ENCODE measurements around the gene ANKFN1. TPM values are rescaled to one million over a fixed set of nuclear protein-coding genes. Genes with fewer than 3 reads are reported as not detected.

ANKFN1 gene
- total RNA-seq, 1 experiment from 2014 or later, result not detected

DNA sequence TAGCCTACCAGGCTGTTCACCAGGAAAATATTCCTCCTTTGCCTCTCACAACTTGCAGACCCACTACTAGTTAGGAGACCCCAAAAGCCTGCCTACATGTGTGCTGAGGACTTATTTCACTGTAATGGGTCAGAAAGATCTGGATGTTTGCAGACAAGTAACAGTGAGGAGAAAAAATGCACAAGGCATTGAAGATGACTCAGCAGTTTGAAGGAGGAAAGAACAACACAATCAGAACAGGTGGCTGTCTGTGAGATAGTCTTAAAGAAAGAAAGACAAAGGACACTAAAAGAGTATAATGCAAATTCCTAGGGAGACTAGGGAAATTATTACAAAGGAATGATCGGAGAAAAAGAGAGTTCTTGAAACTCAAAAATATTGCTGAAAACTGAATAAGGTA, 69.0 kb downstream of the ANKFN1 start:
- Histone ChIP-seq H3K4me1 (ENCODE audit: control insufficient read depth, insufficient read depth, low read length) (no peaks in the 10 kb centered on the region), H3K36me3 (ENCODE audit: control insufficient read depth, insufficient read depth, low read length) (no peaks in the 10 kb centered on the region), H3K9me3 (ENCODE audit: control insufficient read depth, insufficient read depth, low read depth, low read length) (no peaks in the 10 kb centered on the region), H3K27ac (ENCODE audit: low read length) (no peak overlapping the region), H3K27me3 (ENCODE audit: control insufficient read depth, insufficient read depth, low read length) (no peaks in the 10 kb centered on the region), H3K4me3 (ENCODE audit: low read depth in 2 of 2, low read length in 2 of 2) (no peak overlapping the region)
- intact Hi-C loops (cut with micrococcal nuclease; ENCODE audit: unreplicated experiment) (no loop called here), in situ Hi-C loops (cut with HindIII; ENCODE audit: low pct_unique_long_range_greater_than_20kb, low sequenced_read_pairs) (no loop called here)
- ChIA-PET POLR2A (no interaction called here), CTCF (no interaction called here)
- DNase-seq (ENCODE audit: low read depth, low spot score) (no peak), ATAC-seq (no peak)
- TF ChIP-seq POLR2AphosphoS5 (IDR thresholded peaks at IDR 0.05; ENCODE audit: low read depth, low read length) (no peak), TCF7L2 (IDR thresholded peaks at IDR 0.05; ENCODE audit: low read depth, low read length) (no peak), SIN3A (IDR thresholded peaks at IDR 0.05; ENCODE audit: borderline replicate concordance, insufficient read depth, low read depth, low read length) (no peak)
- TF ChIP-seq, protein P1, sequence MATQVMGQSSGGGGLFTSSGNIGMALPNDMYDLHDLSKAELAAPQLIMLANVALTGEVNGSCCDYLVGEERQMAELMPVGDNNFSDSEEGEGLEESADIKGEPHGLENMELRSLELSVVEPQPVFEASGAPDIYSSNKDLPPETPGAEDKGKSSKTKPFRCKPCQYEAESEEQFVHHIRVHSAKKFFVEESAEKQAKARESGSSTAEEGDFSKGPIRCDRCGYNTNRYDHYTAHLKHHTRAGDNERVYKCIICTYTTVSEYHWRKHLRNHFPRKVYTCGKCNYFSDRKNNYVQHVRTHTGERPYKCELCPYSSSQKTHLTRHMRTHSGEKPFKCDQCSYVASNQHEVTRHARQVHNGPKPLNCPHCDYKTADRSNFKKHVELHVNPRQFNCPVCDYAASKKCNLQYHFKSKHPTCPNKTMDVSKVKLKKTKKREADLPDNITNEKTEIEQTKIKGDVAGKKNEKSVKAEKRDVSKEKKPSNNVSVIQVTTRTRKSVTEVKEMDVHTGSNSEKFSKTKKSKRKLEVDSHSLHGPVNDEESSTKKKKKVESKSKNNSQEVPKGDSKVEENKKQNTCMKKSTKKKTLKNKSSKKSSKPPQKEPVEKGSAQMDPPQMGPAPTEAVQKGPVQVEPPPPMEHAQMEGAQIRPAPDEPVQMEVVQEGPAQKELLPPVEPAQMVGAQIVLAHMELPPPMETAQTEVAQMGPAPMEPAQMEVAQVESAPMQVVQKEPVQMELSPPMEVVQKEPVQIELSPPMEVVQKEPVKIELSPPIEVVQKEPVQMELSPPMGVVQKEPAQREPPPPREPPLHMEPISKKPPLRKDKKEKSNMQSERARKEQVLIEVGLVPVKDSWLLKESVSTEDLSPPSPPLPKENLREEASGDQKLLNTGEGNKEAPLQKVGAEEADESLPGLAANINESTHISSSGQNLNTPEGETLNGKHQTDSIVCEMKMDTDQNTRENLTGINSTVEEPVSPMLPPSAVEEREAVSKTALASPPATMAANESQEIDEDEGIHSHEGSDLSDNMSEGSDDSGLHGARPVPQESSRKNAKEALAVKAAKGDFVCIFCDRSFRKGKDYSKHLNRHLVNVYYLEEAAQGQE (IDR thresholded peaks at IDR 0.05; ENCODE audit: insufficient read depth in 1 of 2, low read depth in 2 of 2, low read length in 1 of 2), result no peak
- TF ChIP-seq, protein P2, sequence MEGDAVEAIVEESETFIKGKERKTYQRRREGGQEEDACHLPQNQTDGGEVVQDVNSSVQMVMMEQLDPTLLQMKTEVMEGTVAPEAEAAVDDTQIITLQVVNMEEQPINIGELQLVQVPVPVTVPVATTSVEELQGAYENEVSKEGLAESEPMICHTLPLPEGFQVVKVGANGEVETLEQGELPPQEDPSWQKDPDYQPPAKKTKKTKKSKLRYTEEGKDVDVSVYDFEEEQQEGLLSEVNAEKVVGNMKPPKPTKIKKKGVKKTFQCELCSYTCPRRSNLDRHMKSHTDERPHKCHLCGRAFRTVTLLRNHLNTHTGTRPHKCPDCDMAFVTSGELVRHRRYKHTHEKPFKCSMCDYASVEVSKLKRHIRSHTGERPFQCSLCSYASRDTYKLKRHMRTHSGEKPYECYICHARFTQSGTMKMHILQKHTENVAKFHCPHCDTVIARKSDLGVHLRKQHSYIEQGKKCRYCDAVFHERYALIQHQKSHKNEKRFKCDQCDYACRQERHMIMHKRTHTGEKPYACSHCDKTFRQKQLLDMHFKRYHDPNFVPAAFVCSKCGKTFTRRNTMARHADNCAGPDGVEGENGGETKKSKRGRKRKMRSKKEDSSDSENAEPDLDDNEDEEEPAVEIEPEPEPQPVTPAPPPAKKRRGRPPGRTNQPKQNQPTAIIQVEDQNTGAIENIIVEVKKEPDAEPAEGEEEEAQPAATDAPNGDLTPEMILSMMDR (IDR thresholded peaks at IDR 0.05), result no peak
- BruUV-seq (replicated peaks), result no TSS peak

GRCh38 chr17:56230660-56231059, 77.4 kb downstream of the ANKFN1 start:
- Histone ChIP-seq H3K9me3 (ENCODE audit: control insufficient read depth, insufficient read depth, low read depth, low read length) (no peaks in the 10 kb centered on the region), H3K4me3 (ENCODE audit: low read depth in 2 of 2, low read length in 2 of 2) (no peak overlapping the region), H3K36me3 (ENCODE audit: control insufficient read depth, insufficient read depth, low read length) (no peaks in the 10 kb centered on the region), H3K27ac (ENCODE audit: low read length) (no peak overlapping the region), H3K27me3 (ENCODE audit: control insufficient read depth, insufficient read depth, low read length) (no peaks in the 10 kb centered on the region), H3K4me1 (ENCODE audit: control insufficient read depth, insufficient read depth, low read length) (no peaks in the 10 kb centered on the region)
- no TSS peak for BruUV-seq (replicated peaks)
- CTCF ChIA-PET, result no interaction called here
- intact Hi-C loops (cut with micrococcal nuclease; ENCODE audit: unreplicated experiment), result no loop called here
- TF ChIP-seq, protein P1 (IDR thresholded peaks at IDR 0.05; ENCODE audit: insufficient read depth in 1 of 2, low read depth in 2 of 2, low read length in 1 of 2), result no peak
- TF ChIP-seq TCF7L2 (IDR thresholded peaks at IDR 0.05; ENCODE audit: low read depth, low read length) (no peak), POLR2AphosphoS5 (IDR thresholded peaks at IDR 0.05; ENCODE audit: low read depth, low read length) (no peak), SIN3A (IDR thresholded peaks at IDR 0.05; ENCODE audit: borderline replicate concordance, insufficient read depth, low read depth, low read length) (no peak)
- TF ChIP-seq, protein P2 (IDR thresholded peaks at IDR 0.05), result no peak
- in situ Hi-C loops (cut with HindIII; ENCODE audit: low pct_unique_long_range_greater_than_20kb, low sequenced_read_pairs), result no loop called here
- POLR2A ChIA-PET, result no interaction called here
- ATAC-seq (no peak), DNase-seq (ENCODE audit: low read depth, low spot score) (no peak)
